Nephron (organoid): ENCODE data around the gene MAS1L.

Experiments
- H3K27ac Mint-ChIP-seq, 3 experiments: 2 replicates each; pipeline ENCODE4 v1.8.0; 2020; ENCODE audit warnings: mixed read lengths in 3 of 3, mild to moderate bottlenecking in 2 of 3, moderate library complexity in 1 of 3
- H3K27me3 Mint-ChIP-seq: 2 replicates; pipeline ENCODE4 v1.8.0; 2021; ENCODE audit warnings: low read depth, mild to moderate bottlenecking, moderate library complexity, mixed read lengths
- H3K36me3 Mint-ChIP-seq: 2 replicates; pipeline ENCODE4 v1.8.0; 2020; ENCODE audit warnings: low read depth, mixed read lengths
- H3K4me1 Mint-ChIP-seq: 2 replicates; pipeline ENCODE4 v1.8.0; 2020; ENCODE audit warnings: mixed read lengths
- H3K4me3 Mint-ChIP-seq, 3 experiments: 2 replicates each; pipeline ENCODE4 v1.8.0; 2020; ENCODE audit warnings: mild to moderate bottlenecking in 3 of 3, mixed read lengths in 3 of 3, moderate library complexity in 2 of 3
- H3K9me3 Mint-ChIP-seq: 2 replicates; pipeline ENCODE4 v1.8.0; 2020; ENCODE audit warnings: mixed read lengths
- CTCF ChIP-seq, 3 experiments: fragments of 200-600 bp; sonication (generic); IDR thresholded peaks; one replicate each; pipeline ENCODE4 v1.5.0; 2021; ENCODE audit warnings: antibody characterized with exemption in 3 of 3; ENCODE audit not compliant: unreplicated experiment in 3 of 3

MAS1L gene

GRCh38 chr6:29504961-29505360 lies 17.2 kb upstream of the MAS1L start:
- Mint-ChIP-seq H3K9me3 (no peaks in the 10 kb centered on the region), H3K4me3 (no peak overlapping the region), H3K27me3 (peaks cover 6% of the 10 kb centered on the region), H3K36me3 (no peaks in the 10 kb centered on the region), H3K4me1 (no peaks in the 10 kb centered on the region), H3K27ac (no peak overlapping the region)
- no peak for TF ChIP-seq CTCF (IDR thresholded peaks at IDR 0.05; ENCODE audit: unreplicated experiment in 3 of 3)

- Mint-ChIP-seq H3K4me1 (no peaks in the 10 kb centered on the region), H3K4me3 (no peak overlapping the region), H3K27ac (no peak overlapping the region), H3K36me3 (no peaks in the 10 kb centered on the region), H3K9me3 (no peaks in the 10 kb centered on the region), H3K27me3 (peaks cover 6% of the 10 kb centered on the region)
- TF ChIP-seq CTCF (IDR thresholded peaks at IDR 0.05; ENCODE audit: unreplicated experiment in 3 of 3), result no peak
Measured at GRCh38 chr6:29502597-29502996, 14.8 kb upstream of the MAS1L start.

GRCh38 chr6:29502181-29502580 lies 14.4 kb upstream of the MAS1L start:
- H3K9me3 Mint-ChIP-seq, result no peaks in the 10 kb centered on the region
- no peaks in the 10 kb centered on the region for H3K36me3 Mint-ChIP-seq
- no peaks in the 10 kb centered on the region for H3K4me1 Mint-ChIP-seq
- TF ChIP-seq CTCF (IDR thresholded peaks at IDR 0.05; ENCODE audit: unreplicated experiment in 3 of 3), result no peak
- H3K27me3 Mint-ChIP-seq, result peaks cover 6% of the 10 kb centered on the region
- no peak overlapping the region for H3K27ac Mint-ChIP-seq
- H3K4me3 Mint-ChIP-seq, result no peak overlapping the region

GRCh38 chr6:29501106-29501505 lies 13.3 kb upstream of the MAS1L start:
- H3K27ac Mint-ChIP-seq, result no peak overlapping the region
- H3K9me3 Mint-ChIP-seq, result no peaks in the 10 kb centered on the region
- no peak for TF ChIP-seq CTCF (IDR thresholded peaks at IDR 0.05; ENCODE audit: unreplicated experiment in 3 of 3)
- no peak overlapping the region for H3K4me3 Mint-ChIP-seq
- H3K27me3 Mint-ChIP-seq, result peaks cover 3% of the 10 kb centered on the region
- no peaks in the 10 kb centered on the region for H3K4me1 Mint-ChIP-seq
- H3K36me3 Mint-ChIP-seq, result no peaks in the 10 kb centered on the region

- no peak overlapping the region for H3K27ac Mint-ChIP-seq
- H3K4me3 Mint-ChIP-seq, result no peak overlapping the region
- TF ChIP-seq CTCF (IDR thresholded peaks at IDR 0.05; ENCODE audit: unreplicated experiment in 3 of 3), result no peak
- no peaks in the 10 kb centered on the region for H3K4me1 Mint-ChIP-seq
- H3K9me3 Mint-ChIP-seq, result no peaks in the 10 kb centered on the region
- H3K27me3 Mint-ChIP-seq, result peaks cover 3% of the 10 kb centered on the region
- no peaks in the 10 kb centered on the region for H3K36me3 Mint-ChIP-seq
Measured at GRCh38 chr6:29500594-29500993, 12.8 kb upstream of the MAS1L start.

GRCh38 chr6:29499704-29500103 lies 11.9 kb upstream of the MAS1L start:
- Mint-ChIP-seq H3K36me3 (no peaks in the 10 kb centered on the region), H3K4me3 (no peak overlapping the region), H3K27ac (no peak overlapping the region), H3K4me1 (no peaks in the 10 kb centered on the region), H3K27me3 (peaks cover 3% of the 10 kb centered on the region), H3K9me3 (no peaks in the 10 kb centered on the region)
- TF ChIP-seq CTCF (IDR thresholded peaks at IDR 0.05; ENCODE audit: unreplicated experiment in 3 of 3), result no peak
